ACHN (cell line): Measurements from ENCODE around the gene CNOT2.
"Not testable (repeated sequence)": the region's sequence is repeated elsewhere in the genome, so short reads cannot be mapped to it uniquely, and the experiment has no call there.

Source experiments
- DNase-seq: peaks from one replicate; pipeline ENCODE4 v3.0.0-alpha.2; 2015
- in situ Hi-C: cut with HindIII; loops from 2 replicates; pipeline ENCODE4 v1.10.0; 2017; ENCODE audit warnings: low sequenced_read_pairs, low pct_ligation_motif_present, low pct_unique_long_range_greater_than_20kb

The CNOT2 gene

GRCh38 chr12:70277973-70278372 lies 34.7 kb downstream of the CNOT2 start:
- DNase-seq = no peak
- in situ Hi-C loops = no loop called here

- in situ Hi-C loops = no loop called here
- DNase-seq = no peak
Observed at GRCh38 chr12:70278945-70279344, 35.7 kb downstream of the CNOT2 start.

GRCh38 chr12:70283232-70283631 lies 40.0 kb downstream of the CNOT2 start:
- in situ Hi-C loops = no loop called here
- no peak for DNase-seq

- DNase-seq = no peak
- in situ Hi-C loops = no loop called here
Observed at GRCh38 chr12:70288817-70289216, 45.6 kb downstream of the CNOT2 start.

GRCh38 chr12:70290116-70290515 lies 46.9 kb downstream of the CNOT2 start:
- in situ Hi-C loops = no loop called here
- no peak for DNase-seq

- in situ Hi-C loops = no loop called here
- DNase-seq = no peak
Observed at GRCh38 chr12:70292017-70292776, 49.0 kb downstream of the CNOT2 start.

- in situ Hi-C loops, DNase-seq: not testable (repeated sequence)
Observed at GRCh38 chr12:70304684-70305555, 61.7 kb downstream of the CNOT2 start.

- in situ Hi-C loops = no loop called here
- no peak for DNase-seq
Observed at GRCh38 chr12:70305794-70306193, 62.6 kb downstream of the CNOT2 start.

GRCh38 chr12:70306676-70307075 lies 63.4 kb downstream of the CNOT2 start:
- in situ Hi-C loops = no loop called here
- DNase-seq = no peak

- no peak for DNase-seq
- in situ Hi-C loops = no loop called here
Observed at GRCh38 chr12:70307868-70308267, 64.6 kb downstream of the CNOT2 start.

- in situ Hi-C loops = no loop called here
- DNase-seq = no peak
Observed at GRCh38 chr12:70309348-70309747, 66.1 kb downstream of the CNOT2 start.

- in situ Hi-C loops = no loop called here
- no peak for DNase-seq
Observed at GRCh38 chr12:70314145-70314544, 70.9 kb downstream of the CNOT2 start.

GRCh38 chr12:70317781-70318180 lies 74.5 kb downstream of the CNOT2 start:
- in situ Hi-C loops = no loop called here
- DNase-seq = no peak

- in situ Hi-C loops = no loop called here
- DNase-seq = no peak
Observed at GRCh38 chr12:70319605-70320004, 76.4 kb downstream of the CNOT2 start.

- in situ Hi-C loops = no loop called here
- no peak for DNase-seq
Observed at GRCh38 chr12:70321191-70321590, 78.0 kb downstream of the CNOT2 start.

- in situ Hi-C loops = no loop called here
- DNase-seq = no peak
Observed at GRCh38 chr12:70327541-70327940, 84.3 kb downstream of the CNOT2 start.

GRCh38 chr12:70329728-70330127 lies 86.5 kb downstream of the CNOT2 start:
- in situ Hi-C loops = no loop called here
- no peak for DNase-seq

- in situ Hi-C loops = no loop called here
- no peak for DNase-seq
Observed at GRCh38 chr12:70330158-70330557, 86.9 kb downstream of the CNOT2 start.

GRCh38 chr12:70332236-70332635 lies 89.0 kb downstream of the CNOT2 start:
- in situ Hi-C loops = no loop called here
- DNase-seq = no peak

GRCh38 chr12:70334742-70335141 lies 91.5 kb downstream of the CNOT2 start:
- no peak for DNase-seq
- in situ Hi-C loops = no loop called here
